PC-9 (cell line): ENCODE results near the gene MAPRE3. TPM values are rescaled to one million over a fixed set of nuclear protein-coding genes. Genes with fewer than 3 reads are reported as not detected.
A peak's percentile ranks its signal among the peaks of the same experiment; 100 is the strongest.

Experiments used
- BruUV-seq: library from RNA; stranded (reverse); fragments of 400-500 nt; replicated peaks from 2 replicates; lab custom pipeline; 2021; lab: Mats Ljungman, UMichigan
- CTCF ChIA-PET: fragments of 300-600 bp; sonication (Branson Sonifier 250); formaldehyde crosslinking; loops from one replicate; lab custom pipeline; 2022; ENCODE audit warnings: antibody characterized with exemption; lab: Charles Lee
- POLR2A ChIA-PET: fragments of 300-600 bp; sonication (Branson Sonifier 250); formaldehyde crosslinking; loops from one replicate; lab custom pipeline; 2022; ENCODE audit warnings: antibody characterized with exemption; ENCODE audit not compliant: unreplicated experiment; lab: Charles Lee
- DNase-seq, 2 experiments: peaks; one replicate each; pipeline versions ENCODE4 v3.0.0 to v3.0.0-alpha.2; 2015 to 2022; ENCODE audit warnings: mixed read lengths in 1 of 2
- H2AFZ ChIP-seq: fragments of 200-600 bp; sonication (generic); 2 replicates; pipeline ENCODE4 v1.8.1; 2017; ENCODE audit warnings: antibody characterized with exemption
- H3F3A ChIP-seq: fragments of 200-600 bp; sonication (generic); 2 replicates; pipeline ENCODE4 v1.8.1; 2017; ENCODE audit warnings: antibody characterized with exemption, mild to moderate bottlenecking, low read depth; ENCODE audit not compliant: insufficient read depth
- H3K27ac ChIP-seq: fragments of 200-600 bp; sonication (generic); 2 replicates; pipeline ENCODE4 v1.6.1; 2016; ENCODE audit warnings: mixed run types
- H3K27me3 ChIP-seq: fragments of 200-600 bp; sonication (generic); 2 replicates; pipeline ENCODE4 v1.6.1; 2016; ENCODE audit warnings: low read depth, mixed run types; ENCODE audit not compliant: insufficient read depth
- H3K36me3 ChIP-seq: fragments of 200-600 bp; sonication (generic); 2 replicates; pipeline ENCODE4 v1.6.1; 2016; ENCODE audit warnings: low read depth, mixed run types
- H3K4me1 ChIP-seq: fragments of 200-600 bp; sonication (generic); replicated peaks from 2 replicates; pipeline ENCODE4 v1.6.1; 2016; ENCODE audit warnings: mixed run types; ENCODE audit not compliant: insufficient read depth
- H3K4me2 ChIP-seq: fragments of 200-600 bp; sonication (generic); 2 replicates; pipeline ENCODE4 v1.6.1; 2017; ENCODE audit warnings: mixed run types
- H3K4me3 ChIP-seq: fragments of 200-600 bp; sonication (generic); 2 replicates; pipeline ENCODE4 v1.6.1; 2016; ENCODE audit warnings: mixed run types
- H3K79me2 ChIP-seq: fragments of 200-600 bp; sonication (generic); 2 replicates; pipeline ENCODE4 v1.6.1; 2017; ENCODE audit warnings: low read depth, mixed run types
- H3K9me2 ChIP-seq: fragments of 200-600 bp; sonication (generic); 2 replicates; pipeline ENCODE4 v1.8.1; 2017; ENCODE audit warnings: mild to moderate bottlenecking; ENCODE audit not compliant: insufficient read depth
- H3K9me3 ChIP-seq: fragments of 200-600 bp; sonication (generic); 2 replicates; pipeline ENCODE4 v1.8.1; 2016; ENCODE audit warnings: low read depth; ENCODE audit not compliant: insufficient read depth
- H4K20me1 ChIP-seq: fragments of 200-600 bp; sonication (generic); 2 replicates; pipeline ENCODE4 v1.8.1; 2017; ENCODE audit not compliant: insufficient read depth
- EZH2 ChIP-seq: fragments of 200-600 bp; sonication (generic); IDR thresholded peaks from 2 replicates; pipeline ENCODE4 v1.8.0; 2017; ENCODE audit warnings: antibody characterized with exemption, low read depth
- intact Hi-C: fragments of 100-400 bp; cut with micrococcal nuclease; formaldehyde crosslinking; loops from one replicate; pipeline ENCODE4 v1.10.0; 2022; ENCODE audit not compliant: unreplicated experiment
- total RNA-seq: library from RNA; stranded (reverse); gene quantifications from 2 replicates; pipeline ENCODE4 v1.2.3, GENCODE V29; 2021
- TF ChIP-seq, protein P1 (sequence below): fragments of 200-600 bp; sonication (generic); conservative IDR thresholded peaks from 2 replicates; pipeline ENCODE4 v1.6.1; 2017; ENCODE audit warnings: mixed run types, antibody characterized with exemption, mild to moderate bottlenecking, moderate library complexity

Gene MAPRE3
- total RNA-seq, 1 experiment from 2014 or later: 25.2 TPM

DNA sequence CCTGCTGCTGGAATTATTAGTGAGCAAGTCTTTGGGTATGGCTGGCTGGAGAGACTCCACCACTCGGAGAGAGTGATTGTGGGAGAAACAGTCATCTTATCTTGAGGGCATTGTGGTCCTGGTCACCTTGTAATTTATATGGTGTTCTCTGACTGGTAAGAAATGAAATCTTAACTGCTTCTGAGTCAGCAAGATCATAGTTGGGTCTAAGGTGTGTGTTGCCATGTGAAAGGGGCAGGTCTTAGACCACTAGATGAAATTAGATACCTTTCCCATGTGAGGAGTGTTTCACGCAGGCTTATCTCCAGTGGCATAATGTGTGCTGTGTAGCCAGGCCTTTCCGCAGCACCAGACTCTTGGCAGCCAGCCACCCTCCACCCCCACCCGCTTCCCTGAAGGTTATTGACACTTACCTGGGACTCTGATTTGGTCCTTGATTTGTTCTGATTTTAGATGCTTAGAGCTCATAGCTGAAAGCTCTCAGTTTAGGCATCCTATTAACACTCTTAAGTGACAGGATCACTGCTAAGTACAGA is 7.7 kb downstream of the MAPRE3 start:
- ChIA-PET CTCF (interaction anchor here (0.6 kb wide), 1 partner anchor 414 kb away, joined by 5 read pairs; no protein-coding TSS in a partner anchor), POLR2A (no interaction called here)
- no peaks in the 10 kb centered on the region for H3K9me2 ChIP-seq
- no peak overlapping the region for H3K27ac ChIP-seq
- no peak overlapping the region for H3K4me3 ChIP-seq
- H3K4me1 ChIP-seq: peaks cover 13% of the 10 kb centered on the region
- no peaks in the 10 kb centered on the region for H3K36me3 ChIP-seq
- no peaks in the 10 kb centered on the region for H3F3A ChIP-seq
- H2AFZ ChIP-seq: no peak overlapping the region
- peak in 1 of 2 experiments; percentile 41 for DNase-seq
- intact Hi-C loops: no loop called here
- H3K4me2 ChIP-seq: no peak overlapping the region
- no peaks in the 10 kb centered on the region for H3K27me3 ChIP-seq
- BruUV-seq: no TSS peak
- no peaks in the 10 kb centered on the region for H3K9me3 ChIP-seq
- no peaks in the 10 kb centered on the region for H4K20me1 ChIP-seq
- TF ChIP-seq EZH2: no peak
- TF ChIP-seq, protein P1, sequence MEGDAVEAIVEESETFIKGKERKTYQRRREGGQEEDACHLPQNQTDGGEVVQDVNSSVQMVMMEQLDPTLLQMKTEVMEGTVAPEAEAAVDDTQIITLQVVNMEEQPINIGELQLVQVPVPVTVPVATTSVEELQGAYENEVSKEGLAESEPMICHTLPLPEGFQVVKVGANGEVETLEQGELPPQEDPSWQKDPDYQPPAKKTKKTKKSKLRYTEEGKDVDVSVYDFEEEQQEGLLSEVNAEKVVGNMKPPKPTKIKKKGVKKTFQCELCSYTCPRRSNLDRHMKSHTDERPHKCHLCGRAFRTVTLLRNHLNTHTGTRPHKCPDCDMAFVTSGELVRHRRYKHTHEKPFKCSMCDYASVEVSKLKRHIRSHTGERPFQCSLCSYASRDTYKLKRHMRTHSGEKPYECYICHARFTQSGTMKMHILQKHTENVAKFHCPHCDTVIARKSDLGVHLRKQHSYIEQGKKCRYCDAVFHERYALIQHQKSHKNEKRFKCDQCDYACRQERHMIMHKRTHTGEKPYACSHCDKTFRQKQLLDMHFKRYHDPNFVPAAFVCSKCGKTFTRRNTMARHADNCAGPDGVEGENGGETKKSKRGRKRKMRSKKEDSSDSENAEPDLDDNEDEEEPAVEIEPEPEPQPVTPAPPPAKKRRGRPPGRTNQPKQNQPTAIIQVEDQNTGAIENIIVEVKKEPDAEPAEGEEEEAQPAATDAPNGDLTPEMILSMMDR: no peak
- peaks cover 18% of the 10 kb centered on the region for H3K79me2 ChIP-seq

DNA sequence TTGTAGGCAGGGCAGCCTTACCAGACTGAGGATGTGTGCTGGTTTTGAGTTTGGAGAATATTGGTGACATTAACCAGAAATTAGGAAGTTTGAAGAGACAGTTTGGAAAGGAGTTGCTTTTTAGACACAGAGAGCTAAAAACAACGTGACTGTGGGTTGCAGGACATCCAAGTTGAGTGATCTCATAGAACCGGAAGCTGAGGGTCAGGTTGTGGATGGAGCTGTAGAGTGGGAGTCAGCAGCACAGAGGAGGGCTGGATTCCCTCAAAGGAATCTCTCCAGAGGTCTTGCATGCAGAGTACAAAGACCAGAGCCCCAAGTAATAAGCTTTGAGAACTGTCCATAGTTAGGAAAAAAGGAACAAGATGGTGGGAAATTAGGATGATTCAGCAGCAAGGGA is 9.3 kb downstream of the MAPRE3 start:
- Histone ChIP-seq H3F3A (no peaks in the 10 kb centered on the region), H4K20me1 (no peaks in the 10 kb centered on the region), H3K4me2 (no peak overlapping the region), H3K4me1 (peaks cover 13% of the 10 kb centered on the region), H3K9me3 (no peaks in the 10 kb centered on the region), H3K4me3 (no peak overlapping the region), H2AFZ (no peak overlapping the region), H3K27ac (no peak overlapping the region), H3K36me3 (no peaks in the 10 kb centered on the region), H3K27me3 (no peaks in the 10 kb centered on the region), H3K79me2 (peaks cover 17% of the 10 kb centered on the region), H3K9me2 (no peaks in the 10 kb centered on the region)
- POLR2A ChIA-PET: no interaction called here
- TF ChIP-seq EZH2: no peak
- TF ChIP-seq, protein P1: no peak
- intact Hi-C loops: no loop called here
- CTCF ChIA-PET: no interaction called here
- no peak for DNase-seq
- BruUV-seq: no TSS peak

DNA sequence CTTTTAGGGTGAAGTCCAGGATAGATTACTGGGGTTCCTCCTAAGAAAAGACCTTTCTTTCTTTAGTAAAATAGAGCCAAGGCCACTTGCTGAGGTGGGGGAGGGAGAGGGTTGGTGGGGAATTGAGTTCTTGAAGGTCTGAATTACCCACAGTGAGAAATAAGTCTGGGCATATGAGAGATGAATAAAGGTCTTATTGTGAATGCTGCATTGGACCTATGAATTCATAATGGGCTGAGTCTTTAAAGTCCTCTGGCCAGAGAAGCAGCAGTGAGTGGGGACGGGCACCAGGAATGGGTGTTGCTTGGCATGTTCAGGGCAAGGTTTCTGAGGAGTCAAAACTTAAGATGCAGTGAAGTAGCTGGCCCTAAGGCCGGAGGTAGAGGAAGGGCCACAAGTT is 10.5 kb downstream of the MAPRE3 start:
- no peak for DNase-seq
- intact Hi-C loops: no loop called here
- Histone ChIP-seq H3K9me3 (no peaks in the 10 kb centered on the region), H3K27me3 (no peaks in the 10 kb centered on the region), H4K20me1 (no peaks in the 10 kb centered on the region), H3K79me2 (peaks cover 9% of the 10 kb centered on the region; the same call in 1 of the 2 replicates), H3F3A (no peaks in the 10 kb centered on the region), H3K9me2 (no peaks in the 10 kb centered on the region), H3K4me2 (no peak overlapping the region), H3K4me1 (peaks cover 13% of the 10 kb centered on the region), H3K4me3 (no peak overlapping the region), H3K36me3 (no peaks in the 10 kb centered on the region), H2AFZ (no peak overlapping the region), H3K27ac (no peak overlapping the region)
- TF ChIP-seq, protein P1: no peak
- no peak for TF ChIP-seq EZH2
- no TSS peak for BruUV-seq
- CTCF ChIA-PET: interaction anchor here (0.5 kb wide), 1 partner anchor 11 kb away, joined by 3 read pairs; no protein-coding TSS in a partner anchor
- POLR2A ChIA-PET: no interaction called here
